Measurements from ENCODE around the gene ARHGEF18. TPM values are rescaled to one million over a fixed set of nuclear protein-coding genes. Genes with fewer than 3 reads are reported as not detected.

The ARHGEF18 gene
- total RNA-seq, 1 experiment from 2014 or later: 38.3 TPM

DNA sequence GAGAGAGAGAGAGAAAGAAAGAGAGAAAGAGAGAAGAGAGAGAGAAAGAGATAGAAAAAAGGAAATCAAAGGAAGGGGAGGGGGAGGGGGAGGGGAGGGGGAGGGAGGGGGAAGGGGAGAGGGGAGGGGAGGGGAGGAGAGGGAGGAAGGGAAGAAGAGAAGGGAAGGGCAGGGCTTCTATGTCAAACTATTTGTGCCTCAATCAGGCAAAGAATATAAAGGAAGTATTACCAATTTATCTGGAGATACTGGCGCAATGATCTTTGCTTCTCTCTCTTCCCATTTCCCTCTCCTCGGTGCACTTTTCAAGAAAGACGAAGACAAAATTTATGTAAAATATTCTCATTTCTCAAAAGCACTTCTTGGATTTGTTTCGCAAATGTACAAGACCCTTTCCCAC, 45.3 kb upstream of the ARHGEF18 start:
- Mint-ChIP-seq H3K9me3 (0 out of 5 replicates have a peak, but pooled peaks cover 0 to 3% of the 10 kb centered on the region in 2 experiments), H3K27me3 (ENCODE audit: low read depth) (peaks cover 6% of the 10 kb centered on the region), H3K36me3 (ENCODE audit: insufficient read depth in 1 of 3, low read depth in 3 of 3) (no peaks in the 10 kb centered on the region), H3K27ac (no peak overlapping the region; a peak in 1 of 7 replicates), H3K4me3 (no peak overlapping the region), H3K4me1 (0 out of 4 replicates have a peak, but pooled peaks cover 0 to 3% of the 10 kb centered on the region in 2 experiments)
- no peak overlapping the region for H2BK120ac ChIP-seq (ENCODE audit: low read depth, low read length, poor library complexity, severe bottlenecking)
- no peak overlapping the region for H3K14ac ChIP-seq (ENCODE audit: insufficient read depth, low read length)
- H3T11ph ChIP-seq (ENCODE audit: low read length): no peak overlapping the region
- no peak overlapping the region for H3K27ac ChIP-seq (ENCODE audit: insufficient read length, low read depth, low read length)
- H2BK12ac ChIP-seq (ENCODE audit: insufficient read length, low read depth, low read length): no peak overlapping the region
- H2BK20ac ChIP-seq (ENCODE audit: low read depth, low read length, poor library complexity, severe bottlenecking): no peak overlapping the region
- no peak overlapping the region for H3K4me2 ChIP-seq (ENCODE audit: insufficient read depth, insufficient read length, low read length)
- H2BK5ac ChIP-seq (ENCODE audit: insufficient read length, low read length): no peak overlapping the region
- no peaks in the 10 kb centered on the region for H3K23me2 ChIP-seq (ENCODE audit: insufficient read length, low read depth, low read length, poor library complexity, severe bottlenecking)
- no peak overlapping the region for H2BK15ac ChIP-seq (ENCODE audit: low read depth, low read length)
- no peaks in the 10 kb centered on the region for H3K79me2 ChIP-seq (ENCODE audit: insufficient read depth, low read length)
- no peaks in the 10 kb centered on the region for H3K79me1 ChIP-seq (ENCODE audit: insufficient read depth, low read depth, low read length, poor library complexity, severe bottlenecking)
- no peaks in the 10 kb centered on the region for H3K4me1 ChIP-seq (ENCODE audit: insufficient read depth, low read length)
- no peak overlapping the region for H4K8ac ChIP-seq (replicated peaks; ENCODE audit: insufficient read length, low read depth, low read length)
- DNase-seq: no peak
- H4K20me1 ChIP-seq (ENCODE audit: control insufficient read depth, insufficient read depth, insufficient read length): no peaks in the 10 kb centered on the region
- no peak overlapping the region for H4K5ac ChIP-seq (ENCODE audit: insufficient read length, low read depth, low read length)
- no peak overlapping the region for H3K23ac ChIP-seq (ENCODE audit: insufficient read length, low read depth, low read length)
- WGBS (ENCODE audit: extremely low coverage, insufficient read length, low lambda C conversion rate): no CpG with 5 or more reads among the region's 4 CpGs
- H4K91ac ChIP-seq (ENCODE audit: insufficient read length, low read depth, low read length): no peak overlapping the region
- no peak overlapping the region for H3K18ac ChIP-seq (ENCODE audit: insufficient read length, low read depth, low read length)
- H3K9ac ChIP-seq (ENCODE audit: extremely low read depth, insufficient read length, low read length): no peak overlapping the region
- no peaks in the 10 kb centered on the region for H3K27me3 ChIP-seq (ENCODE audit: insufficient read depth, low read length)
- H2AFZ ChIP-seq (ENCODE audit: low read length): no peak overlapping the region
- H2AK5ac ChIP-seq (ENCODE audit: insufficient read length, low read length): no peak overlapping the region
- H3K4ac ChIP-seq (ENCODE audit: low read depth, low read length): no peak overlapping the region
- H3K9me3 ChIP-seq (ENCODE audit: control insufficient read depth, low read depth, low read length): no peaks in the 10 kb centered on the region
- H3K56ac ChIP-seq (ENCODE audit: insufficient read length, low read depth, low read length): no peak overlapping the region
- TF ChIP-seq, protein P1, sequence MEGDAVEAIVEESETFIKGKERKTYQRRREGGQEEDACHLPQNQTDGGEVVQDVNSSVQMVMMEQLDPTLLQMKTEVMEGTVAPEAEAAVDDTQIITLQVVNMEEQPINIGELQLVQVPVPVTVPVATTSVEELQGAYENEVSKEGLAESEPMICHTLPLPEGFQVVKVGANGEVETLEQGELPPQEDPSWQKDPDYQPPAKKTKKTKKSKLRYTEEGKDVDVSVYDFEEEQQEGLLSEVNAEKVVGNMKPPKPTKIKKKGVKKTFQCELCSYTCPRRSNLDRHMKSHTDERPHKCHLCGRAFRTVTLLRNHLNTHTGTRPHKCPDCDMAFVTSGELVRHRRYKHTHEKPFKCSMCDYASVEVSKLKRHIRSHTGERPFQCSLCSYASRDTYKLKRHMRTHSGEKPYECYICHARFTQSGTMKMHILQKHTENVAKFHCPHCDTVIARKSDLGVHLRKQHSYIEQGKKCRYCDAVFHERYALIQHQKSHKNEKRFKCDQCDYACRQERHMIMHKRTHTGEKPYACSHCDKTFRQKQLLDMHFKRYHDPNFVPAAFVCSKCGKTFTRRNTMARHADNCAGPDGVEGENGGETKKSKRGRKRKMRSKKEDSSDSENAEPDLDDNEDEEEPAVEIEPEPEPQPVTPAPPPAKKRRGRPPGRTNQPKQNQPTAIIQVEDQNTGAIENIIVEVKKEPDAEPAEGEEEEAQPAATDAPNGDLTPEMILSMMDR (conservative IDR thresholded peaks at IDR 0.05): no peak

Measured in H9 (cell line).